HG03103 (cell line): Measurements from ENCODE around the gene AASS.

ENCODE experiments used
- ATAC-seq: cut with Tn5 transposase; IDR thresholded peaks from one replicate; pipeline ENCODE4 v1.9.1; 2021; ENCODE audit warnings: low read depth; ENCODE audit not compliant: unreplicated experiment

The AASS gene

GRCh38 chr7:122055073-122055472, 89.0 kb downstream of the AASS start:
- ATAC-seq: no peak

GRCh38 chr7:122054393-122054792, 89.7 kb downstream of the AASS start:
- no peak for ATAC-seq

DNA sequence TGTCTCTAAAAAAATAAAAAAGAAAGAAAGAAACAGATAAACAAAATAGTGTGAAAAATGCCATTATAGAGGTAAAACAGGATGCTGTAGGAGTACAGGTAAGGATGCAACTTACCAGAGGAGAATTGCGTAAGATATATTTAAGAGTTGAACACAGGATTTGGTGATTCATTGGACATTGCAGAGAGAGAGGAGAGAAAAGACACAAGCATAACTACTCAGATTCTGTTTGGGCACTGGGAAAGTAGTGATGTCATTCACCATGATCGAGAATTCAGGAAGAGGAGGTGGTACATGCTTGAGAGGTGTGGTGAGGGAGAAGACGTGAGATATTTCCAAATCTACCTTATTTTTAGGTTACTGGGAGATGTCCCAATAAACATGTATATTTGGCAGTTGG, 97.6 kb downstream of the AASS start:
- ATAC-seq: no peak

DNA sequence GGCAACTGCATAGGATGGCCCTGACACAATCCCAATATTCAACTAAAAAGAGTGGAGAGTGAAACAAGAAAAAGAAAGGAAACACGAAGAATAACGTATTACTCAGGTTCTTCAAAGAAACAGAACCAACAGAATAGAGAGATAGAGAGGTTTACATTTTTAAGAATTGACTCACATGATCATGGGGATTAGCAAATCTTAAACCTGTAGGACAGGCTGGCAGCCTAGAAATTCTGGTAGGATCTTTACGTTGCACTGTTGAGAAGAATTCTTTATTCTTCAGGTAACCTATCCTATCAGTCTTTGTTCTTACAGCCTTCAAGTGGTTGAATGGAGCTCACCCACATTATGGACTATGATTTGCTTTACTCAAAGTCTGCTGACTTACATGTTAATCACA, 103.9 kb downstream of the AASS start:
- no peak for ATAC-seq

DNA sequence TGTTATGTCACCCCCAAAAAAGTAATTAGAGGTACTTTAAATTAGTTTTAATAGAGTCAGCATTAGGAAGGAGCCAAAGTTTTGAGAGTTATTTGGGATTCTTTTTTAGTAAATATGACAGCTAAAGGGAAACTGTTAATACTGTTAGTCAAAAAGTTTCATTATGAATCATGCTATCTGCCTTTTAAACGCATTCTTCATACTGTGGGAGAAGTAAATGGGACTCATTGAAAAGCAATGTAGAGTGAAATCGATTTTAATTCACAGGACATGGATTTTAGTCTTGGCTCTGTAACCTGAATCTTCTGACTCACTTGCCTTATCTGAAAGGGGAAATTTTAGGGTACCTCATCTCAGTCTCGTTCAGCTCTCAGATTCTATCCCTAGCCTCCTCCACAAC, 105.1 kb downstream of the AASS start:
- ATAC-seq: no peak

DNA sequence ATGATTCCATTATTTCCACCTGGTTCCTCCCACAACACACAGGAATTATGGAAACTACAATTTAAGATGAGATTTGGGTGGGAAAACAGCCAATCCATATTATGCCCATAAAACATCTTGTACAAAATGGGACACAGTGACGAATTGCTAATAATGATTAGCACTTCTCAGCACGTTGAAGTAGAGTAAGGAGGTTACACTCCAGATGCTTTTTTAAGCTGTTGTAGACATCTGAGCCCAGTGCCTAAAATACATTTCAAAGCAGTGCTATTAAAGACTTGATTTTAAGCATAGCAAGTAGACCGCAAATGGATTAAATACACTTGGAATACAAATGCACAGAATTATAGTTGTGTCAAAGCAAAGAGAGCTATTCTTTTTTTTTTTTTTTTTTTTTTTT, 105.9 kb downstream of the AASS start:
- no peak for ATAC-seq

GRCh38 chr7:122035876-122036275, 108.2 kb downstream of the AASS start:
- no peak for ATAC-seq

GRCh38 chr7:122033641-122034040, 110.4 kb downstream of the AASS start:
- ATAC-seq: no peak

- ATAC-seq: no peak
Observed at GRCh38 chr7:122027058-122027457, 117.0 kb downstream of the AASS start.
